Ishikawa (cell line): Measurements from ENCODE around the gene VWCE.

ENCODE experiments used
- CREB1 ChIP-seq: IDR thresholded peaks from 2 replicates; pipeline ENCODE4 v1.6.1; 2012; ENCODE audit warnings: low read depth
- EGR1 ChIP-seq: IDR thresholded peaks from 2 replicates; pipeline ENCODE4 v1.6.1; 2012
- EP300 ChIP-seq: IDR thresholded peaks from 2 replicates; pipeline ENCODE4 v1.6.1; 2012; ENCODE audit warnings: borderline replicate concordance
- MAX ChIP-seq: IDR thresholded peaks from 2 replicates; pipeline ENCODE4 v1.6.1; 2012
- NFIC ChIP-seq: IDR thresholded peaks from 2 replicates; pipeline ENCODE4 v1.6.1; 2012
- RAD21 ChIP-seq: IDR thresholded peaks from 2 replicates; pipeline ENCODE4 v1.6.1; 2012; ENCODE audit warnings: low read depth
- TAF1 ChIP-seq: IDR thresholded peaks from 2 replicates; pipeline ENCODE4 v1.6.1; 2012; ENCODE audit warnings: low read depth, mild to moderate bottlenecking
- TCF12 ChIP-seq: IDR thresholded peaks from 2 replicates; pipeline ENCODE4 v1.6.1; 2012; ENCODE audit warnings: low read depth
- TEAD4 ChIP-seq: IDR thresholded peaks from 2 replicates; pipeline ENCODE4 v1.6.1; 2012
- USF1 ChIP-seq: IDR thresholded peaks from 2 replicates; pipeline ENCODE4 v1.6.1; 2012
- YY1 ChIP-seq: IDR thresholded peaks from 2 replicates; pipeline ENCODE4 v1.6.1; 2012; ENCODE audit warnings: low read depth

GRCh38 chr11:61327669-61328071 lies 32.6 kb upstream of the VWCE start:
- TF ChIP-seq EP300 (no peak), TCF12 (no peak), CREB1 (no peak), TEAD4 (no peak), EGR1 (no peak), YY1 (no peak), RAD21 (no peak), USF1 (no peak), MAX (no peak), NFIC (no peak), TAF1 (no peak)
